Activated CD8-positive, alpha-beta memory T cell treated with anti-CD3 and anti-CD28 coated beads for 48 hours (primary cell): ENCODE results near the gene PTGES2.

Source experiments
- DNase-seq, 3 experiments: peaks; one replicate each; pipeline ENCODE4 v3.0.0-alpha.2; 2020; ENCODE audit warnings: low read depth in 2 of 3, low spot score in 2 of 3

The PTGES2 gene

GRCh38 chr9:128127568-128127989 is at the start of gene PTGES2:
Gene PTGES2, minus strand, starts transcription at chr9:128127729. Its CDS starts 12 bp downstream, at chr9:128127717.
- peak; percentile 60 to 69 (median 63) for DNase-seq

GRCh38 chr9:128175726-128176125 is 48.2 kb upstream of the PTGES2 start:
- no peak for DNase-seq

GRCh38 chr9:128175102-128175563 is 47.6 kb upstream of the PTGES2 start:
- DNase-seq: no peak

- no peak for DNase-seq
Measured at GRCh38 chr9:128174062-128174461, 46.5 kb upstream of the PTGES2 start.

- no peak for DNase-seq
Measured at GRCh38 chr9:128169925-128170324, 42.4 kb upstream of the PTGES2 start.

GRCh38 chr9:128169492-128169891 is 42.0 kb upstream of the PTGES2 start:
- DNase-seq: no peak

GRCh38 chr9:128168731-128169308 is 41.3 kb upstream of the PTGES2 start:
- DNase-seq: no peak

- DNase-seq: no peak
Measured at GRCh38 chr9:128167209-128167608, 39.7 kb upstream of the PTGES2 start.

- DNase-seq: no peak
Measured at GRCh38 chr9:128166169-128166568, 38.6 kb upstream of the PTGES2 start.

- no peak for DNase-seq
Measured at GRCh38 chr9:128164307-128164885, 36.9 kb upstream of the PTGES2 start.

GRCh38 chr9:128163523-128164306 is 36.2 kb upstream of the PTGES2 start:
- no peak for DNase-seq

- DNase-seq: no peak
Measured at GRCh38 chr9:128163027-128163515, 35.5 kb upstream of the PTGES2 start.

- DNase-seq: no peak
Measured at GRCh38 chr9:128162215-128163026, 34.9 kb upstream of the PTGES2 start.

- DNase-seq: no peak
Measured at GRCh38 chr9:128161215-128161902, 33.8 kb upstream of the PTGES2 start.

- peak; percentile 20 to 49 (median 42) for DNase-seq
Measured at GRCh38 chr9:128160603-128160987, 33.1 kb upstream of the PTGES2 start.

- peak; percentile 88 to 95 (median 90) for DNase-seq
Measured at GRCh38 chr9:128159784-128160602, 32.5 kb upstream of the PTGES2 start, which contains the start of gene BBLN. Gene BBLN, plus strand, starts transcription at chr9:128160265. Its CDS starts 143 bp downstream, at chr9:128160408.

GRCh38 chr9:128159522-128159783 is 31.9 kb upstream of the PTGES2 start:
- peak in 1 of 3 experiments; percentile 18 for DNase-seq

GRCh38 chr9:128155736-128156500 is 28.4 kb upstream of the PTGES2 start:
- DNase-seq: no peak
